Measurements from ENCODE around the gene HSD17B1. TPM values are rescaled to one million over a fixed set of nuclear protein-coding genes. Genes with fewer than 3 reads are reported as not detected.

HSD17B1 gene, protein sequence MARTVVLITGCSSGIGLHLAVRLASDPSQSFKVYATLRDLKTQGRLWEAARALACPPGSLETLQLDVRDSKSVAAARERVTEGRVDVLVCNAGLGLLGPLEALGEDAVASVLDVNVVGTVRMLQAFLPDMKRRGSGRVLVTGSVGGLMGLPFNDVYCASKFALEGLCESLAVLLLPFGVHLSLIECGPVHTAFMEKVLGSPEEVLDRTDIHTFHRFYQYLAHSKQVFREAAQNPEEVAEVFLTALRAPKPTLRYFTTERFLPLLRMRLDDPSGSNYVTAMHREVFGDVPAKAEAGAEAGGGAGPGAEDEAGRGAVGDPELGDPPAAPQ
- 0.92 TPM for total RNA-seq

DNA sequence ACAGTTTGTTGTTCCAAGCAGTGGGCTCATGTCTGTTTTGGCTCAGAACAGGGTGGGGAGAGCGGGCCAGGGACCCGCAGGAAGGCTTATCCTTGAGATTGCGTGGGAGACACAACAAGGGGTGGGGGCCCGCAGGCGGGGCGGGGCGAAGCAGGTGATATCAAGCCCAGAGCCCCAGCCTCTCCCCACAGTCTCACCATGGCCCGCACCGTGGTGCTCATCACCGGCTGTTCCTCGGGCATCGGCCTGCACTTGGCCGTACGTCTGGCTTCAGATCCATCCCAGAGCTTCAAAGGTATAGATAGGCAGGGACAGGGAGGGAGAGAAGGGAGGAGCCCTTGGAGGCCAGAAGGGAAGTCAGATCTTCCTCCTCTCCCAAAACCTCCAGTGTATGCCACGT, at the start of gene HSD17B1:
HSD17B1 (plus strand) TSS at position 188 of the 400 bp plus-strand sequence; CDS start at position 199, 11 bp downstream.

DNA sequence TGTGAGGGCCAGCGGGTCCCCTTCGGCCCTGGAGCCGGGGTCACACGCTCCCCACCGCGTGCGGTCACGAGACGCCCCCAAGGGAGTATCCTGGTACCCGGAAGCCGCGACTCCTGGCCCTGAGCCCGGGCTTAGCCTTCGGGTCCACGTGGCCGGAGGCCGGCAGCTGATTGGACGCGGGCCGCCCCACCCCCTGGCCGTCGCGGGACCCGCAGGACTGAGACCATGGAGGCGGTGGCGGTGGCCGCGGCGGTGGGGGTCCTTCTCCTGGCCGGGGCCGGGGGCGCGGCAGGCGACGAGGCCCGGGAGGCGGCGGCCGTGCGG, 16.7 kb upstream of the HSD17B1 start, which contains the start of gene NAGLU:
NAGLU (plus strand) TSS at position 194 of the 324 bp plus-strand sequence; CDS start at position 226, 32 bp downstream.

DNA sequence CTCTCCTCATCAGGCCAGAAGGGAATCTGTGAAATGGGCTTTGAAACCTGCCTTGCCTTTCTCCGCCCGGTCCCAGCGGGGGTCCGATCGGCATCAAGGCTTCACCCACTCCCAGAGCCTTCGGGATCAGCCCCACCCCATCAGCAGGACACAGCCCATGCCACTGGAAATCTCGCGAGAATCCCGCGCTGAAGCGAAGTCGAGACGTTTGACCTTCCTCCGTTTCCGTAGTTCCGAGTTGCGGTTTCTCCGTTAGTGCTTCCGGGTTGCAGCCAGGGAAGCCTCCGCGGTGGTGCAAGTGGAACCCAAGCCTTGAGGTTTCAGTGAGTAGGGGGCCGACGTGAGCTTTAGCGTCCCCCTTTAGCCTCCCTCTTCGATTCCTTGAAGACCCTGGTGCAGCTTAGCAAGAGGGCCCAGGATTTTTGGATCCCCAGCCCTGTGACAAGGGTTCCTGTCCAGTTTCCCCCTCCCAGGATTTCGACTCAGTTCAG, 9.2 kb downstream of the HSD17B1 start, which contains the start of gene COASY:
COASY (plus strand) TSS at position 252 of the 491 bp plus-strand sequence. CDS start 475 bp downstream, outside the sequence.

DNA sequence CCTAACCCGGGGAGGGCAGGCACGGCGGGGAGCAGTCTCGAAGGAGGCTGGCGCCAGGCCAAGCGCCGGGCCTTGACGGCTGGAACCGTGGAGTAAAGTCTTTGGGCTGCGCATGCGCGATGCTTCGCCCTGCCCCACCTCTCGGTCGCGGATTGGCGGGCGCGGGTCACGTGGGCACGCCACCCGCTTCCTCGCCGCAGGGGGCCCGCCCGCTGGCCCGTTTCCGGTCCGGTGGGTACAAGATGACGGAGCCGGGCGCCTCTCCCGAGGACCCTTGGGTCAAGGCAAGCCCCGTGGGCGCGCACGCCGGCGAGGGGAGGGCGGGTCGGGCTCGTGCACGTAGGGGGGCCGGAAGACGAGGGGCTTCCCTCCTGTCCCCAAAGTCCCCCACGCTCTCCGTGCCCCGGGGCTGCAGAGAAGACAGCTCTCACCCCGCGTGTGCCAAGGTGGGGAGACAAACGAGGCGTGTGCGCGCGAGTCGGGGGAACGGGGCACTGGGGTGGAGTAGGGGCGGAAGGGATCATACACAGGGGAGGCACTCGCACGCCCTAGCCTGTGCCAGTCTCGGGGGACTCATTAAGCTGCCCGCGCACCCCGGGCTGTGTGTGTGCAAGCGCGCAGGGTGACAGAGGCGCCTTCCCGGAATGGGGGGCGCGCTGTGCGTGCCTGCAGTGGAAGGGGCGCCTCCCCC, 14.3 kb downstream of the HSD17B1 start, which contains the start of gene MLX:
MLX (plus strand) TSS at position 218 of the 691 bp plus-strand sequence; CDS start at position 243, 25 bp downstream.

DNA sequence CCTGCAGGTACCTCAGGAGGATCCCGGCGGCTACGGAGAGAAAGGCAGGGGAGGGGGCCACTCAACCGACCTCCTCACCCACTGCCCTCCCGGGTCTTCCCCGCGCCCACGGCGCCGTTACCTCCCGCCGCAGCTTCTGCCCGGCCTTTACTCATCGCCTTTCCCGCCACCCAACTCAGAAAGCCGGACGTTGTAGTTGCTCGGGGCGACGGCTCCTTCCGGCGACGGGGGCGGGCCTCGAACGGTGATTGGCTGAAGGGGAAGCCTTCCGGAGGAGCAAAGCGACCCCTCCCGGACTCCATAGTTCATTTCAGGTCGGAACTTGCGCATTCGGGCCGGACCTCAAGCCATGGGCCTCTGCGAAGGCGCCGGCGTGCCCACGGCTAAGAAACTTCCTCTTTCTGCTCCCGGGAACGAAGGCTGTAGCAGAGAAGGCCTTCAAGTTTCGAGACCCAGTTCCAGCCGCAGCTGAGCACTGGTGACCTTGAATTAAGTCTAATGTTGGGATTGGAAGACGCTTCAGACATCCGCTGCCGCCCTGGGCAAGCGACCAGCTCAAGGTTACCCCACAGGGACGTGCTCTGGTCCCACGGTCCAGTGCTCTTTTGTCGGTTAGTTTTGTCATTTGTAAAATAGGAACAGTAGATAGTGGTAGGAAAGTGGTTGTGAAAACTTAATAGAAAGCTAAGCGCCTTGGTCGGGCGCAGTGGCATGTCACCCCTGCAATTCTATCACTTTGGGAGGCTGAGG, 25.0 kb downstream of the HSD17B1 start, which contains the start of gene PSMC3IP:
PSMC3IP (minus strand) TSS at position 198 of the 750 bp plus-strand sequence; CDS start at position 155, 43 bp downstream.

Other genes with a start within 250 kb of the HSD17B1 start
- gene STAT3, start 164.5 kb upstream of the HSD17B1 start, total RNA-seq = 59.3 TPM
- gene CAVIN1, start 129.7 kb upstream of the HSD17B1 start, total RNA-seq = 10.6 TPM
- gene ATP6V0A1, start 94.0 kb upstream of the HSD17B1 start, total RNA-seq = 360 TPM
- gene NAGLU, start 16.7 kb upstream of the HSD17B1 start, total RNA-seq = 11.1 TPM
- 6.7 TPM for gene COASY, start 9.2 kb downstream of the HSD17B1 start, total RNA-seq
- 30.0 TPM for gene MLX, start 14.2 kb downstream of the HSD17B1 start, total RNA-seq
- gene PSMC3IP, start 24.8 kb downstream of the HSD17B1 start, total RNA-seq = 6.9 TPM
- gene RETREG3, start 56.5 kb downstream of the HSD17B1 start, total RNA-seq = 49.6 TPM
- 24.9 TPM for gene TUBG1, start 56.8 kb downstream of the HSD17B1 start, total RNA-seq
- 16.6 TPM for gene TUBG2, start 106.4 kb downstream of the HSD17B1 start, total RNA-seq
- gene PLEKHH3, start 124.1 kb downstream of the HSD17B1 start, total RNA-seq = 3.7 TPM
- 2.1 TPM for gene CCR10, start 128.9 kb downstream of the HSD17B1 start, total RNA-seq
- 31.6 TPM for gene CNTNAP1, start 129.6 kb downstream of the HSD17B1 start, total RNA-seq
- 35.5 TPM for gene EZH1, start 192.1 kb downstream of the HSD17B1 start, total RNA-seq
- 16.6 TPM for gene RAMP2, start 208.3 kb downstream of the HSD17B1 start, total RNA-seq
- 39.2 TPM for gene VPS25, start 220.5 kb downstream of the HSD17B1 start, total RNA-seq
- 0.69 TPM for gene WNK4, start 227.7 kb downstream of the HSD17B1 start, total RNA-seq
- gene COA3, start 245.8 kb downstream of the HSD17B1 start, total RNA-seq = 99.9 TPM
- 0.92 TPM for gene CNTD1, start 245.9 kb downstream of the HSD17B1 start, total RNA-seq

All from diencephalon (tissue), 1 donor.